Transverse colon (tissue), 4 donors: ENCODE measurements around the gene IFT25. TPM values are rescaled to one million over a fixed set of nuclear protein-coding genes. Genes with fewer than 3 reads are reported as not detected.

Source experiments
- DNase-seq: peaks from one replicate; pipeline ENCODE4 v3.0.0-alpha.2; 2019
- H3K27ac ChIP-seq, 4 donors: fragments of 200-600 bp; sonication (generic); 2 replicates each; pipeline ENCODE4 v1.5.1; 2016 to 2018; ENCODE audit warnings: inconsistent platforms in 4 of 4
- H3K27me3 ChIP-seq: fragments of 200-600 bp; sonication (generic); 2 replicates; pipeline ENCODE4 v1.5.1; 2017; ENCODE audit warnings: inconsistent platforms
- H3K36me3 ChIP-seq, 4 donors: fragments of 200-600 bp; sonication (generic); 2 replicates each; pipeline ENCODE4 v1.5.1; 2017 to 2019; ENCODE audit warnings: inconsistent platforms in 4 of 4
- H3K4me1 ChIP-seq, 4 donors: fragments of 200-600 bp; sonication (generic); 2 replicates each; pipeline ENCODE4 v1.5.1; 2017 to 2020; ENCODE audit warnings: inconsistent platforms in 4 of 4
- H3K4me3 ChIP-seq, 4 donors: fragments of 200-600 bp; sonication (generic); 1 replicate in 1 of 4; 2 replicates in 3 of 4; pipeline versions ENCODE4 v1.5.1 to v1.6.1; 2017 to 2019; ENCODE audit warnings: inconsistent platforms in 4 of 4
- H3K9me3 ChIP-seq, 2 donors: fragments of 200-600 bp; sonication (generic); 2 replicates each; pipeline ENCODE4 v1.5.1; 2017 to 2019; ENCODE audit warnings: inconsistent platforms in 2 of 2
- CTCF ChIP-seq, 5 experiments: fragments of 200-600 bp in 3 of 5; fragments of 450-650 bp in 2 of 5; sonication (generic) in 3 of 5; IDR thresholded peaks; 1 replicate in 2 of 5; 2 replicates in 3 of 5; pipeline ENCODE4 v1.5.1; 2016 to 2017; ENCODE audit warnings: antibody characterized with exemption in 5 of 5, inconsistent platforms in 3 of 5, mild to moderate bottlenecking in 2 of 5, moderate library complexity in 1 of 5
- EP300 ChIP-seq: sonication (generic); formaldehyde crosslinking; IDR thresholded peaks from one replicate; pipeline ENCODE4 v1.6.1; 2017; ENCODE audit warnings: antibody characterized with exemption, low read depth
- POLR2A ChIP-seq: fragments of 450-650 bp; IDR thresholded peaks from one replicate; pipeline ENCODE4 v1.6.1; 2016; ENCODE audit warnings: antibody characterized with exemption, mild to moderate bottlenecking, moderate library complexity
- POLR2AphosphoS5 ChIP-seq, 3 donors: sonication (generic); formaldehyde crosslinking; IDR thresholded peaks; one replicate each; pipeline ENCODE4 v1.6.1; 2016; ENCODE audit warnings: antibody characterized with exemption in 3 of 3
- WGBS, 2 donors: methylation state at CpG; one replicate each; pipeline ENCODE4 v1.1.5; 2018; ENCODE audit warnings: low coverage in 1 of 2; 5-methylcytosine and 5-hydroxymethylcytosine counted together
- in situ Hi-C, 4 donors: fragments of 200-750 bp; cut with MboI; loops; one replicate each; pipeline versions ENCODE4 v1.15.0 to v1.15.1; 2017; ENCODE audit warnings: low sequenced_read_pairs in 3 of 4, low pct_ligation_motif_present in 1 of 4, low pct_unique_long_range_greater_than_20kb in 1 of 4
- intact Hi-C: fragments of 100-400 bp; cut with DNase I; formaldehyde crosslinking; loops from one replicate; pipeline ENCODE4 v1.15.1; 2023; ENCODE audit warnings: low total_unique reads
- total RNA-seq, 4 donors: library from RNA; depleted of rRNA; stranded (reverse); fragments of >200 nt; gene quantifications; one replicate each; pipeline ENCODE4 v1.1.0, GENCODE V29; 2016

Gene IFT25
- total RNA-seq, 4 donors from 2014 or later, result 4.2 to 22.5 (median 12.9) TPM

DNA sequence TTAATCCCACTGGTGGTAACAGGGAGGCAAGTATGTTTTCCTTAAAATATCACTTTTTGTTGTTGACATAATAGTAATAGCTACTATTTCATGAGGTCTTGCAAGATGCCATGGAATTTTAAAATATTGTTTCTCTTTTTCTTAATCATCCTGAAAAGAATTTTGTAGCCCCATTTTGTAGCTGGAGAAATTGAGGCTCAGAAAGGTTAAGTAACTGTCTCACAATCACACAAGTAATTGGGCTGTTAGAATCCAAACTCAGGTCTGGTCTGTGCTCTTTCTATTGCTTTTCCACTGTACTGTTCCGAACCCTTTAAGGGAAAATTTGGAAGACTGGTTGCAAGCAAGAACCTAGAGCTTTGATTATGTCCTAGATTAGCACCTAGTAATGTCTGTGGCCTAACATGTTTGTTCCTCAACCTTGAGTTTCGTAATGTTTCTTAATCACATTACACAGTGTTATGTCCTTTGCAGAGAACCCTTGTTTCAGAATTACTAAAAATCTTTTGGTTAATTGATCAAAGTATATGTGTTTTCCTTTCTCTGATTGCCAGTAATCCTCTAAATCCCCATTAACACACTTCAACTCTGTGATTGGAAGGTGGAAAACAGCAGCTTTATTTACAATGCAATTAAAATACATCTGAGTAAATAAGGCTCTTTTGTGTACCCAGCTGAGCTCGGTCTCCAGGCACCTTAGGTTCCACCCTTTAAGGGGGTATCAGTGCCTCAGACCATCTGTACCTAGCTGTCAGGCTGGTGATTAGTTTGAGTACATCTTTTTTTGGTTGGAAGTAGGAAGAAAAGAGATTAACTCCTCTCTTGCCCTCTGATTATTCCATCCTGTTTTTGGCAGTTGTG is 11.0 kb upstream of the IFT25 start:
- WGBS, 2 donors, result 58 to 60% methylated on average over 3 of the region's 3 CpGs
- Histone ChIP-seq H3K27ac (peak overlapping the region; percentile 29 to 56 (median 35)), H3K36me3 (peaks cover 0 to 29% (median 6%) of the 10 kb centered on the region in 4 donors), H3K9me3 (no peaks in the 10 kb centered on the region), H3K4me3 (no peak overlapping the region), H3K4me1 (peaks cover 0 to 24% (median 14%) of the 10 kb centered on the region in 4 donors), H3K27me3 (no peaks in the 10 kb centered on the region)
- no peak for DNase-seq
- TF ChIP-seq POLR2AphosphoS5 (IDR thresholded peaks at IDR 0.05), result no peak
- TF ChIP-seq CTCF (IDR thresholded peaks at IDR 0.05), result no peak
- TF ChIP-seq POLR2A, result no peak
- no peak for TF ChIP-seq EP300
- in situ Hi-C loops (loop anchor here (10.0 to 25.0 kb wide), 4 partner anchors 72 to 94 kb away; partner anchors contain the start of gene YIPF1 (in 1 of the 4)), intact Hi-C loops (loop anchor here (10.0 kb wide), 1 partner anchor 92 kb away; no protein-coding TSS in a partner anchor)

GRCh38 chr1:53954128-53954527 is 8.6 kb upstream of the IFT25 start:
- no peak overlapping the region for H3K27ac ChIP-seq
- no peaks in the 10 kb centered on the region for H3K9me3 ChIP-seq
- in situ Hi-C loops, result loop anchor here (10.0 to 25.0 kb wide), 4 partner anchors 69 to 92 kb away; partner anchors contain the start of gene YIPF1 (in 1 of the 4)
- no peak for DNase-seq
- no peak overlapping the region for H3K4me3 ChIP-seq
- intact Hi-C loops, result loop anchor here (10.0 kb wide), 1 partner anchor 89 kb away; no protein-coding TSS in a partner anchor
- peaks cover 0 to 24% (median 14%) of the 10 kb centered on the region in 4 donors for H3K4me1 ChIP-seq
- H3K27me3 ChIP-seq, result no peaks in the 10 kb centered on the region
- WGBS, 2 donors, result 62 to 71% methylated on average over 2 of the region's 2 CpGs
- TF ChIP-seq POLR2AphosphoS5 (IDR thresholded peaks at IDR 0.05), result no peak
- TF ChIP-seq EP300, result no peak
- peaks cover 0 to 16% (median 6%) of the 10 kb centered on the region in 4 donors for H3K36me3 ChIP-seq

DNA sequence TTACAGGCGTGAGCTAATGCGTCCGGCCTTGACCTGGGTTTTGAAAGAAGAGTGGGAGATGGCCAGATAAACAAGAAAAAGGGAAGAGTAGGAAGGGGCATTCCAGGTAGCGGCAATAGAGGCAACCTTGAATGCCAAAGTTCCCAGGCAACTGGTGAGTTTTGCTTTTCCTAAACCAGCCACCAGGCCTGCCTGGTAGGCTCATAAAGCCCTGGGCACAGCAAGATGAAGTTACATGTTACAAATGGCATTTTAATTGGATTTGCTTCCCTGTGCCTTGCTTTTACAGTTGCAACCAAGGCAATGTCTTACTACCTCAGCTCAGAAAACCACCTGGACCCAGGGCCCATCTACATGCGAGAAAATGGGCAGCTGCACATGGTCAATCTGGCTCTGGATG is 6.2 kb upstream of the IFT25 start:
- intact Hi-C loops, result loop anchor here (10.0 kb wide), 1 partner anchor 87 kb away; no protein-coding TSS in a partner anchor
- H3K9me3 ChIP-seq, result no peaks in the 10 kb centered on the region
- no peak overlapping the region for H3K4me3 ChIP-seq
- in situ Hi-C loops, result loop anchor here (10.0 to 25.0 kb wide), 4 partner anchors 67 to 89 kb away; partner anchors contain the start of gene YIPF1 (in 1 of the 4)
- H3K4me1 ChIP-seq, result peaks cover 6 to 33% (median 14%) of the 10 kb centered on the region in 4 donors
- H3K36me3 ChIP-seq, result peaks cover 0 to 16% (median 6%) of the 10 kb centered on the region in 4 donors
- WGBS, 2 donors, result 93 to 96% methylated on average over 3 to 5 of the region's 5 CpGs
- no peak for TF ChIP-seq POLR2A
- TF ChIP-seq CTCF (IDR thresholded peaks at IDR 0.05), result no peak
- TF ChIP-seq EP300, result no peak
- TF ChIP-seq POLR2AphosphoS5 (IDR thresholded peaks at IDR 0.05), result no peak
- no peak overlapping the region for H3K27ac ChIP-seq
- H3K27me3 ChIP-seq, result no peaks in the 10 kb centered on the region
- no peak for DNase-seq

- Histone ChIP-seq H3K36me3 (peaks cover 0 to 16% (median 5%) of the 10 kb centered on the region in 4 donors), H3K4me3 (no peak overlapping the region), H3K4me1 (peaks cover 10 to 30% (median 19%) of the 10 kb centered on the region in 4 donors), H3K27me3 (no peaks in the 10 kb centered on the region), H3K27ac (no peak overlapping the region), H3K9me3 (no peaks in the 10 kb centered on the region)
- WGBS, 2 donors, result 83 to 88% methylated on average over 1 to 4 of the region's 4 CpGs
- in situ Hi-C loops, result loop anchor here in 1 of 4 donors (25.0 kb wide), 1 partner anchor 88 kb away; no protein-coding TSS in a partner anchor
- intact Hi-C loops, result no loop called here
- DNase-seq, result no peak
- TF ChIP-seq EP300 (no peak), CTCF (IDR thresholded peaks at IDR 0.05) (peak; percentile 31 to 40 (median 35))
Measured at GRCh38 chr1:53949023-53949990, 3.8 kb upstream of the IFT25 start.
